GM21526 (cell line): Measurements from ENCODE around the gene IQCK.
"Not testable (repeated sequence)": the region's sequence is repeated elsewhere in the genome, so short reads cannot be mapped to it uniquely, and the experiment has no call there.

Experiments
- ATAC-seq: cut with Tn5 transposase; IDR thresholded peaks from one replicate; pipeline ENCODE4 v1.9.1; 2021; ENCODE audit warnings: moderate library complexity; ENCODE audit not compliant: unreplicated experiment, low FRiP score

The IQCK gene

GRCh38 chr16:19717741-19718623, at the start of gene IQCK, which contains the start of gene KNOP1:
Gene IQCK (plus strand): TSS chr16:19718271. CDS start chr16:19718307, 36 bp downstream.
Gene KNOP1 (minus strand): TSS chr16:19718227. CDS start chr16:19715035, 3,192 bp downstream.
- ATAC-seq: peak; percentile 90

- no peak for ATAC-seq
Measured at GRCh38 chr16:19672378-19672777, 45.7 kb upstream of the IQCK start.

- ATAC-seq: no peak
Measured at GRCh38 chr16:19674485-19674884, 43.6 kb upstream of the IQCK start.

- ATAC-seq: no peak
Measured at GRCh38 chr16:19677402-19677801, 40.7 kb upstream of the IQCK start.

GRCh38 chr16:19678804-19679203, 39.3 kb upstream of the IQCK start:
- no peak for ATAC-seq

GRCh38 chr16:19679281-19679680, 38.8 kb upstream of the IQCK start:
- not testable (repeated sequence) for ATAC-seq

- no peak for ATAC-seq
Measured at GRCh38 chr16:19680881-19681340, 37.2 kb upstream of the IQCK start.

GRCh38 chr16:19681637-19682036, 36.4 kb upstream of the IQCK start:
- no peak for ATAC-seq

GRCh38 chr16:19683453-19684236, 34.4 kb upstream of the IQCK start:
- no peak for ATAC-seq

- ATAC-seq: no peak
Measured at GRCh38 chr16:19685176-19685575, 32.9 kb upstream of the IQCK start.

GRCh38 chr16:19687279-19687678, 30.8 kb upstream of the IQCK start:
- no peak for ATAC-seq

- no peak for ATAC-seq
Measured at GRCh38 chr16:19688396-19689024, 29.6 kb upstream of the IQCK start.

- no peak for ATAC-seq
Measured at GRCh38 chr16:19689342-19689741, 28.7 kb upstream of the IQCK start.

GRCh38 chr16:19690196-19690595, 27.9 kb upstream of the IQCK start:
- ATAC-seq: no peak

- no peak for ATAC-seq
Measured at GRCh38 chr16:19691161-19691711, 26.8 kb upstream of the IQCK start.

- no peak for ATAC-seq
Measured at GRCh38 chr16:19694989-19695388, 23.1 kb upstream of the IQCK start.

GRCh38 chr16:19696328-19696727, 21.7 kb upstream of the IQCK start:
- no peak for ATAC-seq

- ATAC-seq: no peak
Measured at GRCh38 chr16:19696961-19697360, 21.1 kb upstream of the IQCK start.

- no peak for ATAC-seq
Measured at GRCh38 chr16:19697756-19698318, 20.2 kb upstream of the IQCK start.
